Activated CD8-positive, alpha-beta memory T cell treated with anti-CD3 and anti-CD28 coated beads, Interleukin-2, amount 50 U/mL, for 48 hours (primary cell): ENCODE measurements around the gene NISCH.

Source experiments
- DNase-seq: peaks from one replicate; pipeline ENCODE4 v3.0.0-alpha.2; 2020

Gene NISCH

GRCh38 chr3:52477076-52477795 is 21.8 kb downstream of the NISCH start:
- no peak for DNase-seq

GRCh38 chr3:52477796-52478095 is 22.3 kb downstream of the NISCH start:
- no peak for DNase-seq

DNA sequence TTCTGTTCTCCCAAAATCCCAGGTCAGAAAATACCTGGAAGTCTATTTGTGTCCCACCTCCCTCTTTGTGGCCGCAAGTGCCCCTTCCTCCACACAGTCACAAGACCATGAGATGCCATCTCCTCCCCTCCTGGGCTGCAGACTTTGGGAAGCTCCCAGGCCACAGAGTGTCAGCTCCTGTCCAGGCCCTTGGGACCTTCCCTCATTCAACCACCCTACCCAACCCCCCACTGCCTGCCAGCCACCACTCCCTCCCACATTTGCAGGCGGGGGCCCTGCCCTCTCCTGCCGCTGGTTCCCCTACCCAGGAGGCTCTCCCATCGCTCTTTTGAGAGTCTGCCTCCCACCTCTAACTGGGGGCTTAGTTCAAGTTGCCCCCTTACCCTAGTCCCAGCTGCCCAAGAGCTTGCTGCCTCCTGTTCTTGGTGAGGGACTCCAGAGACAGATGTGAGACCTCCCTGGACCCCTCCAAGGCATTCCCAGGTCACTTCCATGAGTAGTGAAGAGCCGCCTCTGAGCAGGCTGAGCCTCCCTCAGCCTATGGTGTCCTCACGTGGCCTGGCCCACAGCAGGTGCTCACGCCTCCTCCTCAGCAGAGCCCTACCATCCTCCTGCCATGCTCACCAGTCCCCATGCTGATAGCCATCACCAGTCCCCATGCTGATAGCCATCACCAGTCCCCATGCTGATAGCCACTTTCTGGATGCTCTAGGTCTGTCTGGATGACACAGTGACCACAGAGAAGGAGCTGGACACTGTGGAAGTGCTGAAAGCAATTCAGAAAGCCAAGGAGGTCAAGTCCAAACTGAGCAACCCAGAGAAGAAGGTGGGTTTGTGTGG is 23.9 kb downstream of the NISCH start:
- no peak for DNase-seq

DNA sequence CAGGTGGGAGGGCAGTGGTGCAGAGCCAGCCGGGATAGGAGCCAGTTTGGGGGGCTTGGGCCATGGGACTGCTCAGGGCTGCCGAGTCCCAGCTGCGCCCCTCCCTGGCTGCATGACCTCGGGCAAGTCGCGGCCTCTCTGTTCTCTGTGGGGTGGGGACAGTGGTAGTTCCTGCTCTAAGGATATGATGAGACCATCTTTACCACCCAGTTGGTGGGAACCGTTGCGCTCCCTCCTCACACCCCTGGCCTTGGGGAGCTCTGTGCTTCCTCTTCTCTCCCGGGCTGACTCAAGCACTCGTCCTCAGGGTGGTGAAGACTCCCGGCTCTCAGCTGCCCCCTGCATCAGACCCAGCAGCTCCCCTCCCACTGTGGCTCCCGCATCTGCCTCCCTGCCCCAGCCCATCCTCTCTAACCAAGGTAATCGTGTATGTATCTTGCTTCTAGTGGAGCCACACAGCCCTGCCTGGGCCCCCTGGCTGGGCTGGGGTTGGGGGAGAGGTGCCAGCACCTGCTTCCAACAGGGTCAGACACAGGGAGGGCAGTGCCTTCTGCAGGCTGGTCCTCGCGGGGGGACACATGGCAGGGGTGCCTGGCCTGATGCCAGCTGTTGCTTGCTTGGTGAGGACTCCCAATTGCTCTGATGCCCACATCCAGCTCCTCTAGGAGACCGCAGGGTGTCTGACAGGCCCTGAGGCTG is 24.6 kb downstream of the NISCH start:
- DNase-seq = no peak

DNA sequence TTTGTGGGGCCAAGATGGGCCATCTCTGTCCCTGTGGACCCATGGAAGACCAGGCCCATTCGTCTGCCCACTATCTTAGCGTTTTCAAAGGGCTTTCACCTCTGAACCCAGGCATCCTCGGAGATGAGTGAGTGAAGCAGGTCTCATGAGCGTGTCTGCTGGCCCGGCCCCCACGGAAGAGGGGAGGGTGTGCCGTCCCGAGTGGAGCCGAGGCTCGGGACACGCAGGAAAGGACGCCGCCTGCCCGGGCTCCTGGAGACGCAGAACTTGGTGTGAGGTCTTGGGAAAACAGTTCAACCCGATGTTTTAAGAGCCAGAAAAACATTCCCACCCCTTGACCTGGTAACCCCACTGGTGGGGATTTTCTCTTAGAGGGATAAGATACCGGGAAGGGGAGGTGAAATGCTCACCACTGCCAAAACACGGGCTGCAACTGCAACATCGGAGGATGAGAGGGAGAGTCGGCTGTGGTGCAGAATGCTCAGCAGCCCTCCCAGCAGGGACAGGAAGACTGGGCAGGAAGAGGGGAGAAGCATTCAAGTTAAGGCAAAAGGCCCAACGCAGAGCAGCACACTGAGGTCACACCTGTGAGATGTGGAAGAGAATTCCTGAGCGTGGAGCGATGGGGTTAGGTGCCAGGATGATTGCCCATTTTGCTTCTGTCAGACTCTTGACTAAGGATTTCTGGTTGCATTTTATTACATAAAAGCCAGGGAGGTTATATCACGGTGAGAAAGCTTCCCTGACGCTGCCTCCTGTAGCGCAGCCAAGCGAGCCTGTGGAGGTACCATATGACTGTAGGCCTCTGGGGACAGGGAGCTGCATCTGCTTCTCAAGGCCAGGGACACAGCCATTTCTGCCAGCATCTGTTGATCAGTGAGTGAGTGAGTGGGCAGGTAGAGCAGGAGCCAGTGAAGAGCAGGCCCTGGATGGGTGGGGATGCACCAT is 25.6 kb downstream of the NISCH start:
- DNase-seq = no peak

- peak; percentile 71 for DNase-seq
Observed at GRCh38 chr3:52481819-52482521, 26.6 kb downstream of the NISCH start.

- DNase-seq = no peak
Observed at GRCh38 chr3:52483081-52483480, 27.7 kb downstream of the NISCH start.

GRCh38 chr3:52483577-52484381 is 28.4 kb downstream of the NISCH start:
- DNase-seq = no peak

DNA sequence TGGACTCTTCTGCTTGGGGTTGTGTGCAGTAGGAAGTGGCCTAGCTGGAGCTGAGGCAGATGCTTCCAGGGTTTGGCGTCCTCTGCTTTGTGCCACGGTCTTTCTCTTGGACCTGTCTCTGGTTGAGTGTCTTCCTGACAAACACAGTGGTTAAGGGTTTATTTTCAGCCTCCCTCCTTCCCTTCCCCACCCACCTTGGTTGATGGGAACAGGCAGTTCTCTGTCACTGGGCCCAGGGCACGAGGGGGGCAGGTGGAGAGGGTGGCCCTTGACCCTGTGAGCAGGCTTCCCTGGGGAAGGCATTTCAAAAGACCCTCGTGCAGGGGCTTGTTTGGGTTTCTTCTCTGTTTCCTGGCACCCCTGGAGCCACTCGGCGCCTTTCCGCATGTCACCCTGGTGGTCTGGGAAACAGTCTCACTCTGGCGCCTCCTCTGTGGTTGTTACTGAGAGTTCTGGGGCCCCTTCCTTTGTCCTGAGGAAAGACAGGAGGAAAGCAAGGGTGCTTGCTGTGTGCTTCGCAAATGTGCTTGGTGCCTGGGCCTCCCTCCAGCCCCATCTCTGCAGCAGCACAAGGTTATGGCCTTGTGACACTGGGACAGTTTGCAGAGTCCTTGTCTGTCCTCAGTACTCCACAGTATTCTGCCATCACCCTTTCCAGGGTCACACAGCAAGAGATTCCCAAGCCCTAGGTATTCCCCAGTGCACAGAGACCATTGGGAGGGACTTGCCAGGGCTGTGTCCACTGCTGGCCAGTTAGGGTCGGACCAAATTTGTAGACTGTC is 29.5 kb downstream of the NISCH start:
- no peak for DNase-seq

DNA sequence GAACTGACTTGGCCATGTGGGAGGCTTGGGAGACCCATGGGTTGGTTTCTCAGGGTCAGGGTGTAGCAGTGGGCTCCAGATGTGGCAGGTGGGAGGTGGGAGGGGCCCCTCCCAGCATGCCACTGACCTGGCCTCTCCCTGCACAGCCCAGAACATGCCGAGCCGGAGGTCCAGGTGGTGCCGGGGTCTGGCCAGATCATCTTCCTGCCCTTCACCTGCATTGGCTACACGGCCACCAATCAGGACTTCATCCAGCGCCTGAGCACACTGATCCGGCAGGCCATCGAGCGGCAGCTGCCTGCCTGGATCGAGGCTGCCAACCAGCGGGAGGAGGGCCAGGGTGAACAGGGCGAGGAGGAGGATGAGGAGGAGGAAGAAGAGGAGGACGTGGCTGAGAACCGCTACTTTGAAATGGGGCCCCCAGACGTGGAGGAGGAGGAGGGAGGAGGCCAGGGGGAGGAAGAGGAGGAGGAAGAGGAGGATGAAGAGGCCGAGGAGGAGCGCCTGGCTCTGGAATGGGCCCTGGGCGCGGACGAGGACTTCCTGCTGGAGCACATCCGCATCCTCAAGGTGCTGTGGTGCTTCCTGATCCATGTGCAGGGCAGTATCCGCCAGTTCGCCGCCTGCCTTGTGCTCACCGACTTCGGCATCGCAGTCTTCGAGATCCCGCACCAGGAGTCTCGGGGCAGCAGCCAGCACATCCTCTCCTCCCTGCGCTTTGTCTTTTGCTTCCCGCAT is 31.8 kb downstream of the NISCH start:
- DNase-seq = no peak

GRCh38 chr3:52487788-52488691 is 32.6 kb downstream of the NISCH start:
- DNase-seq = no peak

- DNase-seq = no peak
Observed at GRCh38 chr3:52488746-52489145, 33.3 kb downstream of the NISCH start.

DNA sequence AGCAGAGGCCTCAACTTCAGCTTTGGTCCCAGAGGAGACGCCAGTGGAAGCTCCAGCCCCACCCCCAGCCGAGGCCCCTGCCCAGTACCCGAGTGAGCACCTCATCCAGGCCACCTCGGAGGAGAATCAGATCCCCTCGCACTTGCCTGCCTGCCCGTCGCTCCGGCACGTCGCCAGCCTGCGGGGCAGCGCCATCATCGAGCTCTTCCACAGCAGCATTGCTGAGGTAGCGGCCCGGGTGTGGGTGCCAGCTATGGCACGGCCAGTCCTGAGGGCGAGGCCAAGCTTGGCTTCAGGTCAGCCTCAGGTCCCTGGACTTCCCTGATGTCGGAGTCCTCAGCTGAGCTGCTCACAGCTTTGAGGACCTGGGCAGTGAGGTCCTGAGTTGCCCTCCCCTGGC is 34.0 kb downstream of the NISCH start:
- no peak for DNase-seq

- no peak for DNase-seq
Observed at GRCh38 chr3:52490035-52490938, 34.9 kb downstream of the NISCH start.

DNA sequence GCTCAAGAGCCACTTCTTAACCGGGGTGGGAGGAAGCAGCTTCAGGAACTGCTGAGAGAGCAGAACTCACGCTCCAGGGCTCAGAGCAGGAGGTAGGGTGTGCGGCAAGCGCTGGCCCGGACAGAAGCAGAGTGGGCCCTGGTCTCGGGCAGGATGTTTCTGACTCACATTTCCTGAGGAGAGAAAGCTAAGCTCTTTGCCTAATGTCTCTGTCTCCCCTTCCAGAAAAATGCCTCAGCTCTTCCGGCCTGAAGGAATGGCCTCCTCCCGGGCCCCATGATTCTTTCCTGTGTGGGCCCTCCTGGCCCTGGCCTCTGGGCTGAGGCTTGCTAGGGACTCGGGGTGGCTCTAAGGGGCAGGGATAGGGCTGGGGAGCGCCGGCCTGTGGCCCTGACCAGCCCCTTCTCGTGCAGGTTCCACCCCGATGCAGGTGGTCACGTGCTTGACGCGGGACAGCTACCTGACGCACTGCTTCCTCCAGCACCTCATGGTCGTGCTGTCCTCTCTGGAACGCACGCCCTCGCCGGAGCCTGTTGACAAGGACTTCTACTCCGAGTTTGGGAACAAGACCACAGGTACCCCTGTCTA is 35.6 kb downstream of the NISCH start:
- no peak for DNase-seq

GRCh38 chr3:52492059-52492458 is 36.7 kb downstream of the NISCH start:
- DNase-seq = no peak
